Heart right ventricle (tissue), 16 donors: ENCODE measurements around the gene ZBP1. TPM values are rescaled to one million over a fixed set of nuclear protein-coding genes. Genes with fewer than 3 reads are reported as not detected.

Experiments
- ATAC-seq, 8 donors: fragments of 200-7000 bp; cut with Tn5 transposase; one replicate each; pipeline ENCODE4 v1.9.1; 2020; ENCODE audit warnings: mild to moderate bottlenecking in 8 of 8, moderate library complexity in 8 of 8, moderate number of reproducible peaks in 1 of 8
- DNase-seq, 2 donors: peaks; one replicate each; pipeline ENCODE4 v3.0.0-alpha.2; 2020
- H3K27ac ChIP-seq, 10 donors: fragments of 200-600 bp; sonication (generic) in 2 of 10; one replicate each; pipeline versions ENCODE4 v1.5.0 to v1.8.0; 2020 to 2022; ENCODE audit warnings: mild to moderate bottlenecking in 3 of 10
- H3K27me3 ChIP-seq, 7 donors: fragments of 200-600 bp; one replicate each; pipeline ENCODE4 v1.8.0; 2021 to 2022; ENCODE audit warnings: mild to moderate bottlenecking in 2 of 7
- H3K36me3 ChIP-seq, 9 donors: fragments of 200-600 bp; sonication (generic) in 1 of 9; one replicate each; pipeline versions ENCODE4 v1.5.0 to v1.8.0; 2020 to 2022; ENCODE audit warnings: mild to moderate bottlenecking in 2 of 9
- H3K4me1 ChIP-seq, 9 donors: fragments of 200-600 bp; sonication (generic) in 1 of 9; one replicate each; pipeline versions ENCODE4 v1.5.0 to v1.8.0; 2020 to 2022; ENCODE audit warnings: mild to moderate bottlenecking in 4 of 9
- H3K4me3 ChIP-seq, 10 donors: fragments of 200-600 bp; sonication (generic) in 2 of 10; one replicate each; pipeline versions ENCODE4 v1.5.0 to v1.8.0; 2020 to 2022; ENCODE audit warnings: mild to moderate bottlenecking in 7 of 10, moderate library complexity in 2 of 10
- H3K9me3 ChIP-seq, 11 donors: fragments of 200-600 bp in 10 of 11; sonication (generic) in 2 of 11; one replicate each; pipeline versions ENCODE4 v1.5.0 to v1.8.0; 2013 to 2022; ENCODE audit warnings: mild to moderate bottlenecking in 2 of 11, control low read depth in 1 of 11, moderate library complexity in 1 of 11
- WGBS, 2 donors: extraction: QIAGEN DNeasy Blood & Tissue Kit; methylation state at CpG; one replicate each; pipeline ENCODE4 v1.1.7; 2013; ENCODE audit warnings: inconsistent platforms in 1 of 2; 5-methylcytosine and 5-hydroxymethylcytosine counted together
- intact Hi-C, 10 donors: fragments of 100-400 bp; cut with DNase I; formaldehyde crosslinking; loops; one replicate each; pipeline versions ENCODE4 v1.11.1 to v1.14.2; 2022
- polyA plus RNA-seq, 2 donors: library from polyadenylated mRNA; stranded (reverse); fragments of 200-250 nt; gene quantifications; one replicate each; pipeline ENCODE4 v1.2.3, GENCODE V29; 2013
- total RNA-seq, 10 donors: library from RNA; stranded (reverse); fragmentation: NEBNext Ultra II Directional in 3 of 10; extraction: Animal tissue kit (Norgen Biotek cat#: 25700) in 3 of 10; gene quantifications; one replicate each; pipeline versions ENCODE4 v1.2.1 to v1.2.4, GENCODE V29; 2021 to 2023
- TF ChIP-seq, protein P1 (sequence below), 9 donors: fragments of 200-600 bp; sonication (generic) in 2 of 9; IDR thresholded peaks; one replicate each; pipeline versions ENCODE4 v1.5.0 to v1.8.0; 2021 to 2022; ENCODE audit warnings: antibody characterized with exemption in 9 of 9, mild to moderate bottlenecking in 5 of 9, moderate library complexity in 1 of 9
- donor health status: Arrhythmogenic right ventricular cardiomyopathy.
- donor health status: ischemic (EF 13 %, LVEDD 7.1; RV severe dilation, severe dysfunction).
- donor health status: healthy with polysubstance abuse.
- donor health status: DM: no; HTN: yes; CAD: no.
- donor health status: DM: no; HTN: no; CAD: no.
- donor health status: ischemic (EF 25% LVEDD 6.9; RV normal size, moderate dysfunction).
- donor health status: ischemic (EF 25% LVEDD 5.7; RV mildly dilated, moderate dysfunction).
- donor health status: healthy.
- donor health status: DM: yes; HTN: yes; CAD: no.
- donor health status: Ischemic cardiomyopathy.
- donor health status: ischemic (EF 35%, LVEDD 5.7; RV mildly dilated, moderate dysfunction).
- donor health status: nonischemic (EF 11% LVEDD 7.7; RV severe dilation, severe dysfunction).
- donor health status: DM: yes; HTN: yes; CAD: no.
- donor health status: PGD.
- donor health status: ischemic (EF 29% LVEDD 5.4; RV normal size, mild dysfunction).
- donor health status: nonischemic (EF 23%, LVEDD 6.1; RV moderate dilation, normal function).

The ZBP1 gene
- total and polyA plus RNA-seq, 12 donors = 0.13 to 1.2 (median 0.31) TPM; not detected in 2

DNA sequence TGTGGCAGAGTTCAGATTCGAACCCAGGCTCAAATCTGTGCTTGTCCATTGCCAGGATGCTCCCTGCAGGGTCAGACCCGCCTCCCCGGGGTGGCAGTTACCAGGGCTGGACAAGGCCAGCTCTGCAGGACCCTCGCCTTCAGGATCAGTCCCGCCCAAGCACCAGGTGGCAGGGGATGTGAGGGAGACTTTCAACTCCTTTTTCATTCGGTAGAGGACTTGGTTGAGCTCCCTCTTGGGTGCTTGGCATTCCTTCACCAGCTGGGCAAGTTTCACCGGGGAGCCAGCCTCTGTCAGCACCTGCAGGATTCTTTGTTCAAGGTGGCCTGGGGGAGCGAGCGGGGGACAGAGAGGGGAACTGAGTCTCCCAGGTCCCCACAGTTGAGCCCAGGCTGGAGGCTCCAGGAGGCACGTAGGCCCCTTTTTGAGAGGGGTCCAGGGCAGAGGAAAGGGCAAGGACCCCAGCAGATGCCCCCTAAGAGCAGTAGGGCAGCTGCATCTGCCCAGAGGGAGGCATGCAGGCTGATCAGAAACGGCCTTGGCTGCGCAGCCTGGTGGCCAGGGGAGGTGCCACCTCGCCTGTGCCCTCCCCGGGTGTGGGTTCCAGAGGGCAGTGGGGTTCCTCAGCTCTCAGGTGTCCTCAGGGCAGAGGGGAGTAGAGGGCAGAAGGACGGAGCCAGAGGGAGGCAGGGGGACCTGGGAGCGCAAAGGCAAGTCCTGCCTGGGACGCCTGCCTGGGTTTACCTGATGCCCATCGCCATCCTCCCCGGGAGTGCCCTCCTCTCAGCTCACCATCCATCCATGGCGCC lies 3.9 kb downstream of the ZBP1 start:
- Histone ChIP-seq H3K27ac (no peak overlapping the region), H3K27me3 (peaks cover 0 to 23% (median 2%) of the 10 kb centered on the region in 7 donors), H3K9me3 (no peaks in the 10 kb centered on the region), H3K4me1 (peaks cover 0 to 38% (median 0%) of the 10 kb centered on the region in 9 donors), H3K36me3 (peaks cover 0 to 12% (median 0%) of the 10 kb centered on the region in 9 donors), H3K4me3 (no peak overlapping the region)
- ATAC-seq (no peak), DNase-seq (no peak)
- 88% methylated on average over 20 of the region's 20 CpGs for WGBS, 2 donors
- TF ChIP-seq, protein P1, sequence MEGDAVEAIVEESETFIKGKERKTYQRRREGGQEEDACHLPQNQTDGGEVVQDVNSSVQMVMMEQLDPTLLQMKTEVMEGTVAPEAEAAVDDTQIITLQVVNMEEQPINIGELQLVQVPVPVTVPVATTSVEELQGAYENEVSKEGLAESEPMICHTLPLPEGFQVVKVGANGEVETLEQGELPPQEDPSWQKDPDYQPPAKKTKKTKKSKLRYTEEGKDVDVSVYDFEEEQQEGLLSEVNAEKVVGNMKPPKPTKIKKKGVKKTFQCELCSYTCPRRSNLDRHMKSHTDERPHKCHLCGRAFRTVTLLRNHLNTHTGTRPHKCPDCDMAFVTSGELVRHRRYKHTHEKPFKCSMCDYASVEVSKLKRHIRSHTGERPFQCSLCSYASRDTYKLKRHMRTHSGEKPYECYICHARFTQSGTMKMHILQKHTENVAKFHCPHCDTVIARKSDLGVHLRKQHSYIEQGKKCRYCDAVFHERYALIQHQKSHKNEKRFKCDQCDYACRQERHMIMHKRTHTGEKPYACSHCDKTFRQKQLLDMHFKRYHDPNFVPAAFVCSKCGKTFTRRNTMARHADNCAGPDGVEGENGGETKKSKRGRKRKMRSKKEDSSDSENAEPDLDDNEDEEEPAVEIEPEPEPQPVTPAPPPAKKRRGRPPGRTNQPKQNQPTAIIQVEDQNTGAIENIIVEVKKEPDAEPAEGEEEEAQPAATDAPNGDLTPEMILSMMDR (IDR thresholded peaks at IDR 0.05) = no peak
- intact Hi-C loops = loop anchor here in 1 of 10 donors (10.0 kb wide), 1 partner anchor 568 kb away; no protein-coding TSS in a partner anchor

DNA sequence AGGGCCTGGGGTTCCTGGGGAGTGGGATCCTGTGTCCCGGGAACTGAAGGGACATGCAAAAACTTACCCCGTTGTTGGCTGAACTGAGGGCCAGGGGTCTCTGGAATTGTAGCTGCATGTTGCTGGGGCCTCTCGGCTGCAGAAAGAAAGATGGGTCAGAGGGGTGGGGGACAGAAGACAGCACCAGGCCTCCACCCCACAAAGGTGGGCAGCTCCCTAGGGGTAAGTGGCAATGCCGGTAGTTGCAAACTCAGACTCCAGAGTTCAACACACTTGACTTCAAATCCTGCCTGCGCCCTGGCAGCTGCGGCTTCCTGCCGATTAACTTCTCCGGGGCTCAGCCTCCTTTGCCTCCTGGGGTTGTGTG lies 4.8 kb downstream of the ZBP1 start:
- intact Hi-C loops = loop anchor here in 1 of 10 donors (10.0 kb wide), 1 partner anchor 569 kb away; no protein-coding TSS in a partner anchor
- ATAC-seq (no peak), DNase-seq (no peak)
- Histone ChIP-seq H3K9me3 (no peaks in the 10 kb centered on the region), H3K27ac (no peak overlapping the region), H3K4me3 (no peak overlapping the region), H3K36me3 (peaks cover 0 to 12% (median 0%) of the 10 kb centered on the region in 9 donors), H3K27me3 (peaks cover 0 to 19% (median 2%) of the 10 kb centered on the region in 7 donors), H3K4me1 (peaks cover 0 to 29% (median 0%) of the 10 kb centered on the region in 9 donors)
- TF ChIP-seq, protein P1 (IDR thresholded peaks at IDR 0.05) = no peak
- WGBS, 2 donors = 82 to 83% methylated on average over 8 of the region's 8 CpGs

DNA sequence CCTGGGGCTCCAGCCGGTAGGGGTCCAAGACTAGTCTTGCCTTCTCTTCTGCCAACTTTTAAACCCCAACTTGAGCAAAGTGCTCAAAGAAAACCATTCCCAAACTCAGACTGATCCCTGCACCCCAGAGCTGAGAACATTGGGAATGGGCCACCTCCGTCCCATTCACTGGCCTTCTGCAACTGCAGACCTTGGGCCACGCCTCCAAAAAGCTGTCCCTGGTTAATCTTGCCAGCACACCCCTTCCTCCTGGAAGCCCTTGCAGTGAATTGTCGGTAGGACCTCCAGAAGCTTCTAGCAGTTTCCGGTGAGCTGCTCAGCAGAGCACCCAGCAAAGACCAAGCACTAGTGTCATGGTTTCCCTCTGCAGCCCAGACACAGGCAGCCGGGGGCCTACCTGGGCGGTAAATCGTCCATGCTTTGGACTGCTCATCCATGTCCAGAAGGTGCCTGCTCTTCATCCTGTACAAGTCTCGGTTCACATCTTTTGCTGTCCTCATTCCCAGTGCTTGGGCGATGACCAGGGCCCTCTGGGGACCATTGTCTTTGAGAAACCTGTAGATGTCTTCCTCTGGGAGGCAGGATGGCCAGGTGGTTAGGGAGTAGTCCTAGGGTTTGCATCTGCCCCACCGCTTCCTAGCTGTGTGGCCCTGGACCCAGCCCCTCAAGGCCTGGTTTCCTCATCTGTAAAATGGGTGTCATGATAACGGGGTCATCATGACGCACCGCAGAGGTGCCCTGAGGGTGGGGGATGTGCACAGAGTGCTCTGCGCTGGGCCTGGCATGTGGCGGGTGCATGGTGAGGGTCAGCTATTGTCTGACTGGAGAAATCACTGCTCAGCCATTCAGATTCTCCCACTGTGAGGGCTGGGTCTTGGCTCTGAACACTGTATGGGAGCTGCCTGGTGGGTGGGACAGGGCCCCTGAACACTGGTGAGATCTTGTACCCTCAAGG lies 5.5 kb downstream of the ZBP1 start:
- intact Hi-C loops = loop anchor here in 1 of 10 donors (10.0 kb wide), 1 partner anchor 570 kb away; no protein-coding TSS in a partner anchor
- DNase-seq (no peak), ATAC-seq (no peak)
- TF ChIP-seq, protein P1 (IDR thresholded peaks at IDR 0.05) = no peak
- WGBS, 2 donors = 88 to 92% methylated on average over 16 of the region's 16 CpGs
- Histone ChIP-seq H3K27ac (no peak overlapping the region), H3K36me3 (peaks cover 0 to 16% (median 0%) of the 10 kb centered on the region in 9 donors), H3K4me1 (peaks cover 0 to 23% (median 0%) of the 10 kb centered on the region in 9 donors), H3K4me3 (no peak overlapping the region), H3K27me3 (peaks cover 0 to 23% (median 2%) of the 10 kb centered on the region in 7 donors), H3K9me3 (no peaks in the 10 kb centered on the region)

DNA sequence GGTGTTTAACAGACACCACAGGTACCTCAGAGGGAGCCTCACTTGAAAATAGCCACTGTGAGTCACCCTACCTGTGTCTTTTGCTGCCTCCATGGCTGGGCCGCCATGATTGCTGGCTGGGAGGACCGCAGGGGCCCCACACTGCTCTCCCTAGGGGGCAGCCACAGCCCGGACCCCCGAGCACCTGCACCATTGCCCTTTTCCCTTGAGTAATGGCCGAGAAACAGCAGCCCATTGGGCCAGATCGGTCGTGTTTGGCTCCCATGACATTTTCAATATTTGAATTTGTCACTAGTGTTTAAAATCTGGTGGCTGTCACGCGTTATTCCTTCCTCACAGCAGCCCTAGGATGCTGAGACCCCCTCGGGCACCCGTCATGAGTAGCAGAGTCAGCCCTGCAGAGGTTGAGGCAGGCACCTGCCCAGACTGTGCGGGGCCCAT lies 6.7 kb downstream of the ZBP1 start:
- TF ChIP-seq, protein P1 (IDR thresholded peaks at IDR 0.05) = no peak
- peaks cover 0 to 18% (median 0%) of the 10 kb centered on the region in 9 donors for H3K36me3 ChIP-seq
- H3K27ac ChIP-seq = no peak overlapping the region
- peaks cover 0 to 12% (median 0%) of the 10 kb centered on the region in 9 donors for H3K4me1 ChIP-seq
- no peak overlapping the region for H3K4me3 ChIP-seq
- no peak for ATAC-seq
- 86 to 87% methylated on average over 12 of the region's 12 CpGs for WGBS, 2 donors
- H3K27me3 ChIP-seq = peaks cover 0 to 36% (median 5%) of the 10 kb centered on the region in 7 donors
- no peaks in the 10 kb centered on the region for H3K9me3 ChIP-seq
- no peak for DNase-seq
- intact Hi-C loops = loop anchor here in 1 of 10 donors (10.0 kb wide), 1 partner anchor 571 kb away; no protein-coding TSS in a partner anchor
